GM23248 (cell line): ENCODE data around the gene MAVS. TPM values are rescaled to one million over a fixed set of nuclear protein-coding genes. Genes with fewer than 3 reads are reported as not detected.

ENCODE experiments used
- DNase-seq: peaks from one replicate; pipeline ENCODE4 v3.0.0-alpha.2; 2015
- H2AFZ ChIP-seq: fragments of 200-600 bp; sonication (generic); 2 replicates; pipeline ENCODE4 v1.6.1; 2016; ENCODE audit warnings: antibody characterized with exemption
- H3F3A ChIP-seq: fragments of 200-600 bp; sonication (generic); 2 replicates; pipeline ENCODE4 v1.6.1; 2016; ENCODE audit warnings: mild to moderate bottlenecking, antibody characterized with exemption, mixed run types; ENCODE audit not compliant: insufficient read depth
- H3K27ac ChIP-seq: fragments of 200-600 bp; sonication (generic); 2 replicates; pipeline ENCODE4 v1.5.1; 2016; ENCODE audit warnings: mild to moderate bottlenecking
- H3K27me3 ChIP-seq: fragments of 200-600 bp; sonication (generic); replicated peaks from 2 replicates; pipeline ENCODE4 v1.6.1; 2016; ENCODE audit warnings: mild to moderate bottlenecking; ENCODE audit not compliant: insufficient read depth
- H3K36me3 ChIP-seq: fragments of 200-600 bp; sonication (generic); 2 replicates; pipeline ENCODE4 v1.6.1; 2016; ENCODE audit warnings: low read depth, mild to moderate bottlenecking
- H3K4me1 ChIP-seq: fragments of 200-600 bp; sonication (generic); 2 replicates; pipeline ENCODE4 v1.6.1; 2016; ENCODE audit warnings: mild to moderate bottlenecking; ENCODE audit not compliant: insufficient read depth
- H3K4me2 ChIP-seq: fragments of 200-600 bp; sonication (generic); one replicate; pipeline ENCODE4 v1.6.1; 2016; ENCODE audit warnings: mild to moderate bottlenecking; ENCODE audit not compliant: unreplicated experiment
- H3K4me3 ChIP-seq: fragments of 200-600 bp; sonication (generic); 2 replicates; pipeline ENCODE4 v1.5.1; 2016; ENCODE audit warnings: mild to moderate bottlenecking
- H3K79me2 ChIP-seq: fragments of 200-600 bp; sonication (generic); 2 replicates; pipeline ENCODE4 v1.6.1; 2016; ENCODE audit warnings: mild to moderate bottlenecking; ENCODE audit not compliant: insufficient read depth
- H3K9ac ChIP-seq: fragments of 200-600 bp; sonication (generic); 2 replicates; pipeline ENCODE4 v1.6.1; 2016; ENCODE audit warnings: mild to moderate bottlenecking
- H3K9me2 ChIP-seq: fragments of 200-600 bp; sonication (generic); 2 replicates; pipeline ENCODE4 v1.6.1; 2016; ENCODE audit warnings: mixed run types, mild to moderate bottlenecking, moderate library complexity; ENCODE audit not compliant: insufficient read depth
- H3K9me3 ChIP-seq: fragments of 200-600 bp; sonication (generic); one replicate; pipeline ENCODE4 v1.6.1; 2017; ENCODE audit warnings: low read depth
- H4K20me1 ChIP-seq: fragments of 200-600 bp; sonication (generic); 2 replicates; pipeline ENCODE4 v1.6.0; 2016; ENCODE audit not compliant: insufficient read depth
- EZH2 ChIP-seq: fragments of 200-600 bp; sonication (generic); IDR thresholded peaks from 2 replicates; pipeline ENCODE4 v1.6.1; 2018; ENCODE audit warnings: antibody characterized with exemption, mild to moderate bottlenecking; ENCODE audit not compliant: insufficient read depth, poor library complexity, severe bottlenecking
- EZH2phosphoT487 ChIP-seq: fragments of 200-600 bp; sonication (generic); IDR thresholded peaks from 2 replicates; pipeline ENCODE4 v1.6.1; 2018; ENCODE audit warnings: antibody characterized with exemption, moderate library complexity, mild to moderate bottlenecking, low read depth; ENCODE audit not compliant: insufficient read depth
- WGBS, 2 experiments: methylation state at CpG; one replicate each; pipeline ENCODE4 v1.1.6; 2015 to 2017; ENCODE audit warnings: low lambda C conversion rate in 2 of 2, low coverage in 1 of 2; ENCODE audit errors: missing lambda C conversion rate in 2 of 2; 5-methylcytosine and 5-hydroxymethylcytosine counted together
- in situ Hi-C: fragments of 300-500 bp; cut with MboI; formaldehyde crosslinking; loops from 2 replicates; pipeline ENCODE4 v1.15.0; 2020
- polyA plus RNA-seq: library from polyadenylated mRNA; unstranded; fragments of >200 nt; fragmentation: Nextera tagmentation; extraction: Ambion mirVana; gene quantifications from 2 replicates; pipeline ENCODE4 v1.2.1, GENCODE V29; 2016
- total RNA-seq: library from RNA; depleted of rRNA; stranded (reverse); fragments of >200 nt; shearing (Covaris generic); gene quantifications from 2 replicates; pipeline ENCODE4 v1.2.3, GENCODE V29; 2014

MAVS gene
- total and polyA plus RNA-seq, 2 experiments from 2014 or later = 12.0 to 22.0 TPM

DNA sequence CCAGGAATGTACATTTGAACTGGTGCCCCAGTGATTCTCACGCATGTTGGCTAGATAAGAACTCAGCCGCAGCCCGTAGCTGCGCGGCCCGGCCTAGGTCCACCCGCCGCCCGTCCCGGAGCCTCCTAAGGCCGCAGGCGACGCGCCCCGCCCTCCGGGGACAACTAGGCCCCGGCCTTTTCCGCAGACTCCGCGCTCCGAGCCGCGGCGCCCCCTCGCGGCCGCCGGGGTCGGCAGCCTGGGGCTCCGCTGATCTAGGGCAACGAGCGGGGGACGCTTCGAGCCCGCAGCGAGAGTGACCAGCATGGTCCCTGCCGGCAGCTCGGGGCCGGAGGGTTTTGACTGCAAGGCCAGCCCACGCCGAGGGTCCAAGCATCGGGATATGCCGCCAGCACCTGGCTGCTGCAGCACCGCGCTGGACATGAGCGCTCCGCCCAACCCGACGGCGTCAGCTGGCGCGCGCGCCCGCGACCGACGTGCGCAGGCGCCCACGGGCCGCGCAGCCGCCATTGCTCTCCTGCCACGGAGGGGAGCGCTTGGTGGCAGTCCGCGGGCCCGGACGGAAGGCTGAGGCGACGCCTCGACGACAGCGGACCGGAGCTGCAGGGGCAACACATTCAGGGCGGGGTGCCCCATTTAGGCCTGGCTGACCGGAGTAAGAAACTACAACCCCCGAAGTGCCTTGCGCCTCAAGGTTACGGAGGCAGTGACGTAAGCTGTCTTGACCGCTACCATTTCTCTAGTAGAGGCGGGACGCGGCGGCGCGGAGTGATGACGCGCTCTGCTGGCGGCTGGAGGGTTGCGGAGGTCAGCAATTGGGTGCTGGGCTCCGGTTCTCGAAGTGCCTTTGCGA, 26.4 kb upstream of the MAVS start, which contains the start of gene AP5S1:
Gene AP5S1, plus strand, starts transcription at position 500 of the 853 bp plus-strand sequence. CDS start 1,571 bp downstream, outside the sequence.
- H3K9me3 ChIP-seq = no peaks in the 10 kb centered on the region
- peak within 1 kb of the TSS; percentile 87 for H3K4me3 ChIP-seq
- H3K4me1 ChIP-seq = peaks cover 15% of the 10 kb centered on the region
- peaks cover 24% of the 10 kb centered on the region for H3K79me2 ChIP-seq
- peaks cover 4% of the 10 kb centered on the region; the same call in 1 of the 2 replicates for H3F3A ChIP-seq
- peak; percentile 98 for DNase-seq
- 1 to 2% methylated on average over 72 to 89 of the region's 96 CpGs for WGBS, 2 experiments
- H3K36me3 ChIP-seq = peaks cover 9% of the 10 kb centered on the region
- H3K9me2 ChIP-seq = no peaks in the 10 kb centered on the region
- in situ Hi-C loops = no loop called here
- no peak for TF ChIP-seq EZH2
- TF ChIP-seq EZH2phosphoT487 = no peak
- peak within 1 kb of the TSS; percentile 88 for H3K4me2 ChIP-seq
- H3K27ac ChIP-seq = peak within 1 kb of the TSS; percentile 97
- H3K9ac ChIP-seq = peak within 1 kb of the TSS; percentile 96
- H4K20me1 ChIP-seq = no peaks in the 10 kb centered on the region
- peak within 1 kb of the TSS; percentile 82 for H2AFZ ChIP-seq
- no peaks in the 10 kb centered on the region for H3K27me3 ChIP-seq

- Histone ChIP-seq H3K4me2 (peak overlapping the region; percentile 88), H3K36me3 (peaks cover 9% of the 10 kb centered on the region), H4K20me1 (no peaks in the 10 kb centered on the region), H2AFZ (peak overlapping the region; percentile 82), H3K4me3 (peak overlapping the region; percentile 87), H3F3A (peaks cover 4% of the 10 kb centered on the region; the same call in 1 of the 2 replicates), H3K27ac (peak overlapping the region; percentile 97), H3K27me3 (no peaks in the 10 kb centered on the region), H3K79me2 (peaks cover 24% of the 10 kb centered on the region), H3K4me1 (peaks cover 15% of the 10 kb centered on the region), H3K9me2 (no peaks in the 10 kb centered on the region), H3K9ac (peak overlapping the region; percentile 96), H3K9me3 (no peaks in the 10 kb centered on the region)
- no peak for TF ChIP-seq EZH2
- no peak for TF ChIP-seq EZH2phosphoT487
- no peak for DNase-seq
- 31 to 35% methylated on average over 20 of the region's 20 CpGs for WGBS, 2 experiments
- in situ Hi-C loops = no loop called here
Observed at GRCh38 chr20:3820901-3821727, 25.5 kb upstream of the MAVS start.

- no peak for TF ChIP-seq EZH2
- Histone ChIP-seq H3K9ac (no peak overlapping the region), H3K36me3 (peaks cover 9% of the 10 kb centered on the region), H3K9me2 (no peaks in the 10 kb centered on the region), H2AFZ (no peak overlapping the region), H3K4me2 (no peak overlapping the region), H3K4me1 (peaks cover 15% of the 10 kb centered on the region), H3F3A (peaks cover 4% of the 10 kb centered on the region; the same call in 1 of the 2 replicates), H3K9me3 (no peaks in the 10 kb centered on the region), H3K4me3 (no peak overlapping the region), H4K20me1 (no peaks in the 10 kb centered on the region), H3K27ac (no peak overlapping the region), H3K27me3 (no peaks in the 10 kb centered on the region), H3K79me2 (peaks cover 24% of the 10 kb centered on the region)
- no peak for DNase-seq
- in situ Hi-C loops = no loop called here
- WGBS, 2 experiments = 83 to 87% methylated on average over 13 to 14 of the region's 14 CpGs
Observed at GRCh38 chr20:3821996-3822395, 24.6 kb upstream of the MAVS start.

GRCh38 chr20:3823881-3824280, 22.8 kb upstream of the MAVS start:
- no peak overlapping the region for H3K4me3 ChIP-seq
- no peak overlapping the region for H3K9ac ChIP-seq
- no peak for DNase-seq
- H3F3A ChIP-seq = peaks cover 6% of the 10 kb centered on the region
- H3K79me2 ChIP-seq = peaks cover 24% of the 10 kb centered on the region
- no peak overlapping the region for H2AFZ ChIP-seq
- no peak overlapping the region for H3K27ac ChIP-seq
- 93 to 96% methylated on average over 16 to 20 of the region's 20 CpGs for WGBS, 2 experiments
- no peaks in the 10 kb centered on the region for H3K27me3 ChIP-seq
- H4K20me1 ChIP-seq = no peaks in the 10 kb centered on the region
- no peak for TF ChIP-seq EZH2phosphoT487
- TF ChIP-seq EZH2 = no peak
- H3K36me3 ChIP-seq = peaks cover 9% of the 10 kb centered on the region
- no peak overlapping the region for H3K4me2 ChIP-seq
- in situ Hi-C loops = no loop called here
- H3K9me3 ChIP-seq = no peaks in the 10 kb centered on the region
- peaks cover 6% of the 10 kb centered on the region for H3K4me1 ChIP-seq
- H3K9me2 ChIP-seq = no peaks in the 10 kb centered on the region
